NCI-H82 (cell line): ENCODE measurements around the gene OLIG3.

ENCODE experiments used
- DNase-seq: peaks from one replicate; lab custom pipeline; 2025; lab: John Stamatoyannopoulos, UW

OLIG3 gene

DNA sequence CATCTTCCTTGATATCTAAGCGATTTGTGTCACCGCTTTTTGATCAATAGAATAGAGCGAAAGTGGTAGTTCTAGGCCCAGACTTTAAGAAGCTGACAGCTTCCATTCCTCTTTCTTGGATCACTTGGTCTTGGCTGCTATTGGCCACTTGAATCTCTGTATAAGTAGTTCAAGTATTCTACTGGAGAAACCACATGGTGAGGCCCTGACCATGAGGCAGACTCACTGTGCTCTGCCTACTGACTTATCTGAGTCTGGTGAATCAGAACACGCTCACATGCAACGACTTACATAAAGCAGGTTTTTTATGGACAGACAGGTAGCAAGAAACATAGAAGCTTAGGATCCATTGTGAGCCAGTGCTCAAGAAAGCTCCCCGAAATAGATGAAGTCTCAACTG is 27.0 kb downstream of the OLIG3 start:
- DNase-seq: no peak

DNA sequence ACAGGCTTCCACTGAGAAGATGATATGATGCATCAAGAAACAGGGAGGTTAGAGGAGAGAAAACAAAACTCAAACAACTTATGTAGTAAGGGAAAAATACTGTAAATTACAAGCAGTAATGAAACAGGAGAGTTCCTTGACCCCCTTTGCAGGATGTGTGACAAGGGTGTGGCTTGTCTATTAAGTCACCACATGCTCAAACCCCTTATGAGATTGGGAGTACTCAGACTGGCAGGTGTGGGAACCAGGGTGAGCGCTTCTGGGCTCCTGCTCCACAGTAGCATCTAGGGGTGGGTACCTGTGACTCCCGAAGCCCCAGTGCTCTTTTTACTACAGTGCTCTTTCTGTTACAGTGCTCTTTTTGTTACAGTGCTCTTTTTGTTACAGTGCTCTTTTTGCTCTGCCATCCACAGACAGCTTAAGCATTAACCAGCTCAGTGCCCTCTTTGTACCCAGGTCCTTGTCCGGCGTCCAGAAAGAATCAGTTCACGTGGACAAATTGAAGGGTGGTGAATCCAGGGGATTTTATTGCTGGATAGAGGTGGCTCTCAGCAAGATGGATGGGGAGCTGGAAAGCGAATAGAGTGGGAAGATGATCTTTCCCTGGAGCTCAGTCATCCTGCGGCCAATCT is 28.7 kb downstream of the OLIG3 start:
- no peak for DNase-seq

DNA sequence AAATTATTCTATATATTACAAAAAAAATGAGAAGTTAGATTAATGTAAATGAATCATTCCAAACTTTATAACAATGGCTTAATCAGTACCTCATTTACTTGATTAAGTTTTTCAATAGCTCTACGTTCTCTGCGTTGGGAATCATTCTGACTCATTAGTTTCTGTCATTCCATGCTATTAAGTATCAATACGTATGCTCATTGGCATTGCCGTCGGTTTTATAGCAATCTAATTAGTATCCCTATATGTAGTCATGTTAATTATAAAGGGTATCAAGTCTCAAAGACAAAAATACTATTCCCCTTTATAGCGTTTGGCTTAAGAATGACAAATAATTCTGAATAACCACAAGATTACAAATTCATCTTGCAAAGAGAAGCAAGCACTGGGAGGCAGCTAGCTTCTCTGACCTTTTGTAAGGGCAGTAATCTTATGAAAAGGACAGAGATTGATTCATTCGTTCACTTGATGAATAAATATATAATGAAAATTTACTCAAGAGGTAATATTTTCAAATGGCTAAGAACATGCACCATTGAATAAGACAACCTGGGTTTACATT is 41.8 kb downstream of the OLIG3 start:
- DNase-seq: no peak

DNA sequence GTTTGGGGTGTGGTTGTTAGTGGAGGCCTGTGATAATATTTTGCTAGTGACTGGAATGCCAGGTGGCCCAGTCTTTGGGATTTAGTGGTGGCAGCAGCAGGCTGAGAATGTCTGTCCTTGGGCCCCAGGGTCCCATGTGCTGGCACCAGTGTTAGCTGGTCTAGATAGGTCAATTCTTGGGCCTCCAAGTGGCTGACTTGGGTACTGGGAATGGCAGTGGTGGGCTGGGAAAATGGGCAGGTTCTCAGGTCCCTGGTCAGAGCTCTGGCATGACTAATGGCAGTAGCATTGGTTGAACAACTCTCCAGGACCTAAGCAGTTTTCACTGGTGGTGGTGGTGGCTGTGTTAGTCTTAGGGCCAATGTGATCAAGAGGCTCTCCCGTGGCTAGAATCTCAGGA is 50.3 kb downstream of the OLIG3 start:
- no peak for DNase-seq
